ENCODE data around the gene PRKCA.

DNA sequence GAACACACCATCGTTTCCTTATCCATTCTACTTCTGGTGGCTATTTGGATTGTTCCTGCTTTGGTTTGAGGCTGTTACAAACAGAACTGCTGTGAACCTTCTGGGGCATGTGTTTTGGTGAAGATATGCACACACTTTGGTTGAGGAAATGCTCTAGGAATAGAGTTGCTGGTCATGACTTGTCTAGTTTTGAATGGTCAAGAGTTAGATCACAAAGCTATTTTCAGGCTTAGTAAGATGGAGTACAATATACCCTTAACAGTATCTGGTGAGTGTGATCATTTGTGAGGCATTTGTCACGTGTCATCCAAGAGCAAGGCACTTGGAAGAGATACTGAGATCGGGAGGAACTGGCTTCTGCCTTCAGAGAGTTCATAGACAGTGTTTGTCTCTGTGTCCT lies 485.5 kb downstream of the PRKCA start:
- TF ChIP-seq, protein P1, sequence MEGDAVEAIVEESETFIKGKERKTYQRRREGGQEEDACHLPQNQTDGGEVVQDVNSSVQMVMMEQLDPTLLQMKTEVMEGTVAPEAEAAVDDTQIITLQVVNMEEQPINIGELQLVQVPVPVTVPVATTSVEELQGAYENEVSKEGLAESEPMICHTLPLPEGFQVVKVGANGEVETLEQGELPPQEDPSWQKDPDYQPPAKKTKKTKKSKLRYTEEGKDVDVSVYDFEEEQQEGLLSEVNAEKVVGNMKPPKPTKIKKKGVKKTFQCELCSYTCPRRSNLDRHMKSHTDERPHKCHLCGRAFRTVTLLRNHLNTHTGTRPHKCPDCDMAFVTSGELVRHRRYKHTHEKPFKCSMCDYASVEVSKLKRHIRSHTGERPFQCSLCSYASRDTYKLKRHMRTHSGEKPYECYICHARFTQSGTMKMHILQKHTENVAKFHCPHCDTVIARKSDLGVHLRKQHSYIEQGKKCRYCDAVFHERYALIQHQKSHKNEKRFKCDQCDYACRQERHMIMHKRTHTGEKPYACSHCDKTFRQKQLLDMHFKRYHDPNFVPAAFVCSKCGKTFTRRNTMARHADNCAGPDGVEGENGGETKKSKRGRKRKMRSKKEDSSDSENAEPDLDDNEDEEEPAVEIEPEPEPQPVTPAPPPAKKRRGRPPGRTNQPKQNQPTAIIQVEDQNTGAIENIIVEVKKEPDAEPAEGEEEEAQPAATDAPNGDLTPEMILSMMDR (IDR thresholded peaks at IDR 0.05): no peak
- TF ChIP-seq POLR2A (IDR thresholded peaks at IDR 0.05) (no peak), EP300 (IDR thresholded peaks at IDR 0.05) (no peak)

Measured in ovary (tissue), 3 donors.